GM18499 (cell line): ENCODE results near the gene ZNF57.
"Not testable (repeated sequence)": the region's sequence is repeated elsewhere in the genome, so short reads cannot be mapped to it uniquely, and the experiment has no call there.

ENCODE experiments used
- ATAC-seq: cut with Tn5 transposase; IDR thresholded peaks from one replicate; pipeline ENCODE4 v1.9.1; 2021; ENCODE audit warnings: moderate number of reproducible peaks; ENCODE audit not compliant: insufficient read depth, unreplicated experiment

Gene ZNF57

DNA sequence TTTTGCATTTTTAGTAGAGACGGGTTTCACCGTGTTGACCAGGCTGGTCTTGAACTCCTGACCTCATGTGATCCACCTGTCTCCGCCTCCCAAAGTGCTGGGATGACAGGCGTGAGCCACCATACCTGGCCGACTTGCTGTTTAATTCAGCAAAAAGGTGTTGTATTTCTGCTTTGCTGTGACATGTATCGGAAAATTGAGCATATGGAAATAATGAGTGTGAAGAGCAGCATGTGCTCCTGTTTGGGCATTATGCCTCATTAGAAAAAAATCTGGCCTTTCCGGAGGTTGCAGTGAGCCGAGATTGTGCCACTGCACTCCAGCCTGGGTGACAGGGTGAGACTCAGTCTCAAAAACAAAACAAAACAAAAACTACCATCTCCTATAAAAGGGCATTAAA lies 10.2 kb upstream of the ZNF57 start:
- ATAC-seq, result not testable (repeated sequence)

- no peak for ATAC-seq
Measured at GRCh38 chr19:2896694-2897093, 4.0 kb upstream of the ZNF57 start.

DNA sequence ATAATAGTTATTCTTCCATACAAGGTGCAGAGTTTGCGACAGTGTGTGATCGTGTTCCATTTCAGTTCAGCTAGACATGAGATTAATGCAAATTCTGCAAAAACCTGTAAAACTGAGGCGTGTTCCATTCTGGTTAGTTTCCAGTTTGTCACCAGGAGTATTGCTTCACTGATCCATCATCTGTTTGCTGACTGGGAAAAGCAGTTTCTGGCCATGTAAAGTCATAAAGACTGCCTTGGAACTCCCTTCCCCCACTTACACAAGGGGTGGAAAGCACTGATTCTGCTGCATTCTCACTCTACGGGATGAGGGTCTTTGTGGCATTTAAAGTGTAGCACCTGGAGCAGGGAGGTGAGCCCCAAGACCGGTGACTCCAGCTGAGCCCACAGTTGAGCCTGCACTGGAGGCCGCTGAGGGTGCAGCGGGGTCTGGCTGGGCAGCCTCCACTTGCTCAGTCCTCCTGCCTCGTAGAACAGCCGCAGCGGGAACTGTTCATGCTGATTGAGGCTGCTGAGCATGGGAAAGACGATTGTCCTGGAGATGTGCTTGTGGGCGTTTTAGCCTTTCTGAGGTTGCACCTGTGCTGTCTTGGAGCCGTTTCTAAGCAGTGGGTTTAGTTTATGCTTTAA lies 2.0 kb downstream of the ZNF57 start:
- ATAC-seq, result no peak

DNA sequence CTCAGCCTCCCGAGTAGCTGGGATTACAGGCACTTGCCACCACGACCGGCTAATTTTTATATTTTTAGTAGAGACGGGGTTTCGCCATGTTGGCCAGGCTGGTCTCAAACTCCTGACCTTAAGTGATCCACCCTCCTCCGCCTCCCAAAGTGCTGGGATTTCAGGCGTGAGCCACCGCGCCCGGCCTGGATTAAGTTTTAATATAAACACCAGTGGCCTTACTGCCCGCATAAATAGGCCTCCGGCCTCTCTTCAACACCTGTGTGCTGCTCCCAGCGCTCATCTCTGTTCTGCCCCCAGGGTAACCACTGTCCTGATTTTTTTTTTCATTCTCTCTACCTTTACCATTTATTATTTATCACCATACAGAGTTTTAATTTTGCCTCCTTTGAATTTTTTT lies 2.6 kb downstream of the ZNF57 start:
- ATAC-seq, result not testable (repeated sequence)

GRCh38 chr19:2905918-2906519 lies 5.3 kb downstream of the ZNF57 start:
- no peak for ATAC-seq

GRCh38 chr19:2906631-2907195 lies 6.0 kb downstream of the ZNF57 start:
- no peak for ATAC-seq

DNA sequence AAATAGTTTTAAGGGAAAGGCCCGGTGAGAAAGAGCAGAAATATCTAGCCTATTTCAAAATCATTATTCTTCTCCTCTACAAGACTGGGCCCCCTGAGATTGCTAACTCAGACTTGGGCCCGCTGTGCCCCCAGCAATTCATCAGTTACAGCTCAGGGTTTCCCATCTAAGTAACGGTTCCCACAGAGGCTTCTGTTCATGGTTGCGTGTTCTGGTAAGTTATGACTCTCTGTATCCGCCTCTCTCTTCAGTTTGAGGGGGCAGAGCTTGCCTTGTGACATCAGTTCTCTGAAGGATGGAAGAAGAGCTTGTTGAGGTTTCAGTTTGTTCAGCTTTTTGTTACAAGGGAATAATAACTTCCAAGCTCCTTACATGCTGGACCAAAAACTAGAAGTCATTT lies 11.6 kb downstream of the ZNF57 start:
- no peak for ATAC-seq

DNA sequence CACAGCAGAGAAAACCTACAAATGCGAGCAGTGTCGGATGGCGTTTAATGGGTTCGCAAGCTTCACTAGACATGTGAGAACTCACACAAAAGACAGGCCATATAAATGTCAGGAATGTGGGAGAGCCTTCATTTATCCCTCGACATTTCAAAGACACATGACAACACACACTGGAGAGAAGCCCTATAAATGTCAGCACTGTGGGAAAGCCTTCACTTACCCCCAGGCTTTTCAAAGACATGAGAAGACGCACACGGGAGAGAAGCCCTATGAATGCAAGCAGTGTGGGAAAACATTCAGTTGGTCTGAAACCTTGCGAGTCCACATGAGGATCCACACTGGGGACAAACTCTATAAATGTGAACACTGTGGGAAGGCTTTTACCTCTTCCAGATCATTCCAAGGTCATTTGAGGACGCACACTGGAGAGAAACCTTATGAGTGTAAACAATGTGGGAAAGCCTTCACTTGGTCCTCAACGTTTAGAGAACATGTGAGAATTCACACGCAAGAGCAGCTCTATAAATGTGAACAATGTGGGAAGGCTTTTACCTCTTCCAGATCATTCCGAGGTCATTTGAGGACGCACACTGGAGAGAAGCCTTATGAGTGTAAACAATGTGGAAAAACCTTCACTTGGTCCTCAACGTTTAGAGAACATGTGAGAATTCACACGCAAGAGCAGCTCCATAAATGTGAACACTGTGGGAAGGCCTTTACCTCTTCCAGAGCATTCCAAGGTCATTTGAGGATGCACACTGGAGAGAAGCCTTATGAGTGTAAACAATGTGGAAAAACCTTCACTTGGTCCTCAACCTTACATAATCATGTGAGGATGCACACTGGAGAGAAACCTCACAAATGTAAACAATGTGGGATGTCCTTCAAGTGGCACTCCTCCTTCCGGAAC lies 16.8 kb downstream of the ZNF57 start:
- ATAC-seq, result no peak

DNA sequence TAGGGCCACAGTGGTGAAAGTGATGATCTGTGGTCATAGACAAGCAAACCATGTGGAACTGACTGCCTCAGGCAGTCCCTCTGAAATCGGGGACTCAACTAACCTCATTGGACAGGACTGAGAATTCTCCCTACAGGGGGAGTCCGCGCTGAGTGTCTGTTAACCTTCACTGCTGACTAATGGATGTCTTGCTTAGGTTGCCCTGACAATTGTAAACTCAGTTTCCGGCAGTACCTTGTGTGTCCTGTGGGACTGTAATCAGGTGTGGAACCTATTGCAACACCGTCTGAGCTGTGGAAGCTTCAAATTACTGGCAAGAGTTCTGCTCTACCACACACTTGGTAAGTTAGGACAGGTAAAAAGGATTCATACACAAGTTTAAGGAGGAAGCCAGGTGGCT lies 22.3 kb downstream of the ZNF57 start:
- no peak for ATAC-seq

DNA sequence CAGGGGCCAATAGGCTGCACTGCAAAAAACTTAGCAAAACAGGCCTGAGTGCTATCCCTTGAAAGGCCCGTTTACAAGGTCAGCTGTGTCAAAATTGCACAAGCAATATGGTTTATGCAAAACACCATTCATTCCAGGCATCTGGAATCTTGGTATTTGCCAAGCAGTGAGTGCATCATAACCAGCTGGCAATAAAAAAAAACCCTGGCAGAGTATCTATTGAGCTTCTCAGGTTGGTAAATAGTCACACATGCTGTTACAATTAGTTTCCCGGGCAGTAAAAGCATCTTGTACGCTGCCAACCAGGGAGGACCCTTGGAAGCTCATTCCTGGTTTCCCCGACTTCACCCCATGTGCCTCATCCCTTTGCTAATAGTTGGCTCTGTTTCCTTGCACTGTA lies 22.8 kb downstream of the ZNF57 start:
- ATAC-seq, result no peak

DNA sequence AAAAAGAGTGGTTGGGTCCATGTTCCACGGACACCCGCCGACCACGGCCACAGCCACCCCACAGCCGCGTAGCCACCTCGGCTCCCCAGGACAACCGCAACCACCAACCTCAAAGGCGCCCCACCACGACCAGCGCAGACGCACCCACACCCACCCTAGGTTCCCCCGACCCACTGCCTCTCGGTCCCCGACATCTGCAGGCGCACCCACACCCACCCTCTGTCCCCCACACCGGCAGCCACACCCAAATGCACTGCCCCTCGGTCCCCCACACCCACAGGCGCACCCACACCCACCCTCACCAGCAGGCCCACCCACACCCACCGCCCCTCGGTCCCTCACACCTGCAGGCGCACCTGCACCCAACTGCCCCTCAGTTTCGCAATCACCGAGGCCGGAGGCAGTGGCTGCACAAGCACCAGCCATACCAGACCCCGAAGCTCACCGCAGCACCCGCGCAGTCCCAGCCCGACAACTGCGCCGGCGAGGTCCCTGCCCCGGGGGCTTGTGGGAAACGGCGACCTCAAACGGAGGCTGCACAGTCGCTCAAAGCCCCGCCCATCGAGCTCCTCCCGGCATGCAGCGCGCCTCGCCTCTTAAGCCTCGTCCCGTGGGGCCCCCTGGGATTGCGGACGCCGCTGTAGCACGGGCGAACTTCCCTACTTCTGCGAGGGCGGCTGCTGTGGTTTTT lies 25.8 kb downstream of the ZNF57 start:
- no peak for ATAC-seq

DNA sequence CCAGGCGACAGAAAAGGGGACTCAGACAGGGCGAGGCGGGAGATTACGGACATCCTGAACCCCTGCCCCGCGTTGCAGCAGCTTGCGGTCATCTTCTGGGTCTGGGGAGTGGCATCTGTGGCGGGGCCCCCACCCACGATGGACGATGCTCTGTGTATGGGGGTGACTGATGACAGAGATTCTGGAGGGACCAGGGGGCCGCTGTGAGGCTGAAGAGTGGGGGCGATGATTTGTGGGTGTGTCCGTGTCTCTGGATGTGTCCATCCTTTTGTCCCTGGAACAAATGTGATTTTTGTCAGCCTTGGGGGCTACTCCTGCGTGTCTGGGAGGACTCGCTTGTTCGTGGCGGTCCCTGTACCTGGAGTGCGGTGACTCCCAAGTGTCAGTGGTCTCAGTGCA lies 26.3 kb downstream of the ZNF57 start:
- ATAC-seq, result no peak

GRCh38 chr19:2933490-2933910 lies 32.8 kb downstream of the ZNF57 start:
- ATAC-seq, result no peak

DNA sequence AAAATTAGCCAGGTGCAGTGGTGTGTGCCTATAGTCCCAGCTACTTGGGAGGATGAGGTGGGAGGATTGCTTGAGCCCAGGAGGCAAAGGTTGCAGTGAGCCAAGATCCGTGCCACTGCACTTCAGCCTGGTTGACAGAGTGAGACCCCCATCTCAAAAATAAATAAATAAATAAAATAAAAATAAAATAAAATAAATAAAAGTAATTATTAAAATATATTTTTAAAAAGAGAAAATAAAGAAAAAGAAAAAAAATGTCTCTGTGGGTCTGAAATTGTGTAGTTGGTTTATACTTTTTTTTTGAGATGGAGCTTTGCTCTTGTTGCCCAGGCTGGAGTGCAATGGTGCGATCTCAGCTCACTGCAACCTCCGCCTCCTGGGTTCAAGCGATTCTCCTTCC lies 35.1 kb downstream of the ZNF57 start:
- not testable (repeated sequence) for ATAC-seq

GRCh38 chr19:2942928-2943640 lies 42.4 kb downstream of the ZNF57 start:
- ATAC-seq, result no peak

DNA sequence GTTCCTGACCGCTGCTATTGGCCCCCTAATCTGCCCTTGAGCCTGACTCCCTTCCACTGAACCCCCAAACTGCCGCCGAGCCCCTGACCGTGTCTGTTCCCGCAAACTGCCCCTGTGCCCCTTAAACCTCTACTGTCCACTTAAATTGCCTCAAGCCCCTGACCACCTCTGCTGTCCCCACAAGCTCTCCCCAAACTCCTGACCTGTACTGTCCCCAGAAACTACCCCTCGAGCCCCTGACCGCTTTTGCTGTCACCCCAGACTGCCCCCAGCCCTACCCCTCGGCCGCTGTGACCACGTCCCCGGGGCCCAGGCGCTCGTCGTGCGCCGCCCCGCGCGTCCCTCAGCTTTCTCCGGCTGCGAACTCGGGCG lies 43.7 kb downstream of the ZNF57 start:
- peak; percentile 7 for ATAC-seq

DNA sequence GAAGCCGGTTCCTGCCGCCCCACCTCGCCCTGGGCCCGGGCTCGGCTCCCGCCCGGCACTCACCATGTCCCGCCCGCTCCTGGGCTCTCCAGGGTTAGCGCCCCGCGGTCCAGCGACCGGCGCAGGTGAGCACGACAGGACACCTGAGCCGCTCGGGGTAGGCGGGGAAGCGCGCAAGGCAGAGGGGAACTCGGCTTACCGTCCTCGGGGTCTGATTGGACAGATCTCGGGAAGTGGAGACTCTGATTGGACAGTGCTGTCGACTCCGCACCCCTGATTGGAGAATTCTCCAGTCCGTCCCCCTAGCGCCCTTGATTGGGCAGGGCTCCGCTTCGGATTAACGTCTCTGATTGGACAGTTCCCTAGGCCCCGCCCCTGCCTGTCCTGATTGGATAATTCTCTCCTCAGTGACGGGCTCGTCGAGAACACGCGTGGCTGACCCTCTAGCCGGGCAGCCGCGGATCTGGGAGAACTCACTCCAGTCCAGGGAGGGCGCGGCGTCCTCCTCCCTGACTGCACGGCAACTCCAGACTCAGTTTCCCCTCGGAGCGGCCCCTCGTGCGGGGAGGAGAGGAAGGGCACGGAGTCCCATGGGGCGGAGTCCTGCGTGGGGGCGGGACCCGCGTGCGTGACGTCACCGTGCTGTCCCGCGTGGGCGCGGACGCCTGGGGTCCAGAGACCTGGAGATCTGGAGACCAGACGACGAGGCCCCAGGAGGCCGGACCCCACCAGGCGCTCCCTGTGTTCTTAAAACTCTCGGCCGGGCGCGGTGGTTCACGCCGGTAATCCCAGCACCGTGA lies 44.2 kb downstream of the ZNF57 start, which contains the start of gene ZNF77:
ZNF77 (minus strand) TSS at position 197 of the 800 bp plus-strand sequence; CDS start at position 66, 131 bp downstream.
- ATAC-seq, result peak; percentile 90

GRCh38 chr19:2945575-2946184 lies 45.0 kb downstream of the ZNF57 start:
- ATAC-seq, result no peak

DNA sequence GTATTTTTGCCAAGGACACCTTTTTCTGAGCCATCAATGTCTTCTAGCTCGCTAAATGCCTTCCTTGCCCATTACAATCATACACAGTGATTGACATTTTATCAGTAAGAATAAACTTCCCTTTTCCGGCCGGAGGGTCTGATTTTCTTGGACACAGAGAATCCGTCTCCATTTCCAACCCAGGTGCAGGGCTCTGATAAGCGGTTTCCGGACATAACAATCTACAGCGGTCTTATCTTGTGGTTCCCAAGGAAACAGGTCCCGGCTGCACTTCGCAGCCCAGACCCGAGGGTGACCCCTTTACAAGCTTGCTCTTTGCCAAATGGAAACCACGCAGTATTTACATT lies 49.2 kb downstream of the ZNF57 start:
- ATAC-seq, result no peak
